PC-3 (cell line): ENCODE measurements around the gene IFI6.

Experiments used
- CTCF ChIP-seq: fragments of 300-600 bp; sonication (generic); conservative IDR thresholded peaks from 2 replicates; pipeline ENCODE4 v1.5.1; 2017; ENCODE audit warnings: antibody characterized with exemption, low read depth, mild to moderate bottlenecking, low read length
- EZH2 ChIP-seq: fragments of 300-600 bp; sonication (generic); IDR thresholded peaks from one replicate; pipeline ENCODE4 v1.6.1; 2017; ENCODE audit warnings: antibody characterized with exemption, mild to moderate bottlenecking, low read length; ENCODE audit not compliant: unreplicated experiment

DNA sequence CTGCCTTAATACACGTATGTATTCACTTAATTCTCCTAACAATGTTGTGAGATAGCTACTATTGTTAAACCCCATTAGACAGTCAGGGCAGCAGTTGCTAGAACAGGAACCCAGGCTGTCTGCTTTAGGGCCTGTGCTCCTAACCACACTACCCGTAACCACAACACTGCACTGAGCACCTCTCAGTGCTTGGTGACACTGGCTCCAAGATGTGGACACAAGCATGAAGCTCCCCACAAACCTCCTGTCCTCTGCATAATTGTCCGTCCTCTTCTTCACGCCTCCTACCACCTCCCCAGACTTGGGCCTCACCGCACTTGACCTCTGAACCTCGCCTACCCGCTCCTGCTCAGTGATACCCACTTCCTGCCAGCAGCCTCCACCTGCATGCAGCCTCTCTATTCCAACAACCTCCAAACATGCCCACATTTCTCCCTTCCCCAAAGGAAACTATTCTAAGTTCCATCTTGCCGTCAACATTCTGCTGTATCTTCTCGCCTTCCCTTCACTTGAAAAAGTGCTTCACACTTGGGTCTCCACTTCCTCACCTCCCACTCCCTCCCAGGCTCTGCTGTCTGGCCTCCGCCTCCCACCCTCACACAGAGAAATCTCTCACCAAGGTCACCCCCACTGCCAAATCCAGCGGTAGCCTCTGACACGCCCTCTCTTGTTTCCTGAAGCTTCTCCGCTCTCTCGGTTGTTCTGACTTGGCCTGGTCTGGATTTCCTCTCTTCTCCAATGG, 53.5 kb downstream of the IFI6 start:
- TF ChIP-seq EZH2 (no peak), CTCF (no peak)
